CD4-positive, CD25-positive, alpha-beta regulatory T cell (primary cell): ENCODE results near the gene SP7. TPM values are rescaled to one million over a fixed set of nuclear protein-coding genes. Genes with fewer than 3 reads are reported as not detected.

ENCODE experiments used
- ATAC-seq, 2 donors: fragments of 150-1000 bp; cut with Tn5 transposase; one replicate each; pipeline ENCODE4 v1.10.0; 2021; ENCODE audit warnings: low read depth in 2 of 2, moderate number of reproducible peaks in 2 of 2, moderate library complexity in 1 of 2
- DNase-seq, 3 donors: peaks; one replicate each; pipeline versions ENCODE4 v3.0.0 to v3.0.0-alpha.2; 2012 to 2022; ENCODE audit warnings: mixed read lengths in 1 of 3
- H3K27ac ChIP-seq: one replicate; pipeline ENCODE4 v1.7.0; 2013; ENCODE audit warnings: mild to moderate bottlenecking, low read length; ENCODE audit not compliant: insufficient read depth, poor library complexity, severe bottlenecking
- H3K27me3 ChIP-seq: one replicate; pipeline ENCODE4 v1.7.0; 2013; ENCODE audit warnings: low read length; ENCODE audit not compliant: control insufficient read depth, insufficient read depth
- H3K36me3 ChIP-seq: one replicate; pipeline ENCODE4 v1.7.0; 2013; ENCODE audit warnings: mild to moderate bottlenecking, low read length, moderate library complexity; ENCODE audit not compliant: control insufficient read depth, insufficient read depth
- H3K4me1 ChIP-seq: 2 replicates; pipeline ENCODE4 v1.7.0; 2013; ENCODE audit warnings: mild to moderate bottlenecking, low read length; ENCODE audit not compliant: insufficient read depth, control insufficient read depth, poor library complexity, severe bottlenecking
- H3K4me3 ChIP-seq: one replicate; pipeline ENCODE4 v1.7.0; 2013; ENCODE audit warnings: low read depth, mild to moderate bottlenecking, low read length, moderate library complexity
- H3K9me3 ChIP-seq, 2 experiments: 1 replicate in 1 of 2; 2 replicates in 1 of 2; pipeline ENCODE4 v1.7.0; 2013; ENCODE audit warnings: low read length in 2 of 2, mild to moderate bottlenecking in 1 of 2, moderate library complexity in 1 of 2; ENCODE audit not compliant: control insufficient read depth in 2 of 2
- H3K27ac Mint-ChIP-seq, 3 donors: one replicate each; pipeline ENCODE4 v1.8.0; 2020 to 2022; ENCODE audit warnings: mild to moderate bottlenecking in 3 of 3, mixed read lengths in 3 of 3, moderate library complexity in 2 of 3
- H3K27me3 Mint-ChIP-seq: one replicate; pipeline ENCODE4 v1.8.0; 2022; ENCODE audit warnings: mild to moderate bottlenecking, mixed read lengths
- H3K36me3 Mint-ChIP-seq: one replicate; pipeline ENCODE4 v1.8.0; 2020; ENCODE audit warnings: mixed read lengths
- H3K4me1 Mint-ChIP-seq, 4 donors: one replicate each; pipeline ENCODE4 v1.8.0; 2020 to 2022; ENCODE audit warnings: mixed read lengths in 4 of 4, mild to moderate bottlenecking in 1 of 4
- H3K4me3 Mint-ChIP-seq, 4 donors: one replicate each; pipeline ENCODE4 v1.8.0; 2020 to 2022; ENCODE audit warnings: mild to moderate bottlenecking in 4 of 4, mixed read lengths in 4 of 4, moderate library complexity in 3 of 4
- H3K9me3 Mint-ChIP-seq, 7 donors: one replicate each; pipeline ENCODE4 v1.8.0; 2020 to 2022; ENCODE audit warnings: mixed read lengths in 7 of 7, mild to moderate bottlenecking in 3 of 7, moderate library complexity in 2 of 7
- polyA plus RNA-seq, 4 donors: library from polyadenylated mRNA; unstranded; fragments of 300-500 nt; fragmentation: Illumina TruSeq; gene quantifications; one replicate each; pipeline ENCODE4 v1.2.3, GENCODE V29; 2021
- total RNA-seq: library from RNA; stranded (reverse); gene quantifications from one replicate; pipeline ENCODE4 v1.2.3, GENCODE V29; 2022

The SP7 gene
- total and polyA plus RNA-seq, 5 donors from 2014 or later = 0.07 TPM; not detected in 4

GRCh38 chr12:53326460-53327185, 9.5 kb downstream of the SP7 start:
- Histone ChIP-seq H3K27me3 (no peaks in the 10 kb centered on the region), H3K4me3 (no peak overlapping the region), H3K36me3 (no peaks in the 10 kb centered on the region), H3K27ac (no peak overlapping the region), H3K9me3 (no peaks in the 10 kb centered on the region), H3K4me1 (peaks cover 35% of the 10 kb centered on the region)
- Mint-ChIP-seq H3K27ac (peak overlapping the region in 1 of 3 donors; percentile 96), H3K9me3 (peaks cover 0 to 2% (median 0%) of the 10 kb centered on the region in 7 donors), H3K27me3 (peaks cover 7% of the 10 kb centered on the region), H3K36me3 (no peaks in the 10 kb centered on the region), H3K4me1 (peaks cover 3 to 29% (median 19%) of the 10 kb centered on the region in 4 donors), H3K4me3 (peak overlapping the region; percentile 79 to 83 (median 82))
- no peak for ATAC-seq
- DNase-seq = no peak

- H3K27ac Mint-ChIP-seq = no peak overlapping the region
- H3K4me3 ChIP-seq = no peak overlapping the region
- ATAC-seq = no peak
- H3K27me3 ChIP-seq = no peaks in the 10 kb centered on the region
- H3K27me3 Mint-ChIP-seq = peaks cover 7% of the 10 kb centered on the region
- H3K4me3 Mint-ChIP-seq = peak overlapping the region; percentile 83 to 96 (median 88)
- peaks cover 42% of the 10 kb centered on the region for H3K4me1 ChIP-seq
- DNase-seq = peak in 2 of 3 donors; percentile 12 to 37
- H3K36me3 Mint-ChIP-seq = no peaks in the 10 kb centered on the region
- peaks cover 8 to 40% (median 29%) of the 10 kb centered on the region in 4 donors for H3K4me1 Mint-ChIP-seq
- H3K9me3 Mint-ChIP-seq = peaks cover 0 to 2% (median 0%) of the 10 kb centered on the region in 7 donors
- no peaks in the 10 kb centered on the region for H3K9me3 ChIP-seq
- peak overlapping the region; percentile 85 for H3K27ac ChIP-seq
- H3K36me3 ChIP-seq = no peaks in the 10 kb centered on the region
These were observed 10.6 kb downstream of the SP7 start for GRCh38 chr12:53325511-53326061.

GRCh38 chr12:53324779-53325510, 11.2 kb downstream of the SP7 start:
- H3K4me1 Mint-ChIP-seq = peaks cover 8 to 46% (median 35%) of the 10 kb centered on the region in 4 donors
- Histone ChIP-seq H3K4me3 (peak overlapping the region; percentile 77), H3K4me1 (peaks cover 47% of the 10 kb centered on the region), H3K36me3 (no peaks in the 10 kb centered on the region), H3K27me3 (no peaks in the 10 kb centered on the region), H3K9me3 (no peaks in the 10 kb centered on the region), H3K27ac (peak overlapping the region; percentile 85)
- peak; percentile 59 to 60 for ATAC-seq
- peaks cover 7% of the 10 kb centered on the region for H3K27me3 Mint-ChIP-seq
- H3K27ac Mint-ChIP-seq = peak overlapping the region; percentile 94 to 98 (median 97)
- H3K4me3 Mint-ChIP-seq = peak overlapping the region; percentile 92 to 99 (median 96)
- DNase-seq = peak; percentile 79 to 93 (median 80)
- peaks cover 0 to 2% (median 0%) of the 10 kb centered on the region in 7 donors for H3K9me3 Mint-ChIP-seq
- H3K36me3 Mint-ChIP-seq = no peaks in the 10 kb centered on the region

GRCh38 chr12:53324113-53324778, 11.9 kb downstream of the SP7 start:
- ATAC-seq (peak; percentile 31 to 35), DNase-seq (peak; percentile 27 to 87 (median 69))
- H3K36me3 Mint-ChIP-seq = no peaks in the 10 kb centered on the region
- no peaks in the 10 kb centered on the region for H3K36me3 ChIP-seq
- peaks cover 7% of the 10 kb centered on the region for H3K27me3 Mint-ChIP-seq
- peak overlapping the region; percentile 77 for H3K4me3 ChIP-seq
- no peaks in the 10 kb centered on the region for H3K27me3 ChIP-seq
- H3K9me3 Mint-ChIP-seq = no peaks in the 10 kb centered on the region
- H3K27ac ChIP-seq = peak overlapping the region; percentile 85
- H3K4me1 Mint-ChIP-seq = peaks cover 8 to 47% (median 37%) of the 10 kb centered on the region in 4 donors
- H3K9me3 ChIP-seq = no peaks in the 10 kb centered on the region
- H3K4me1 ChIP-seq = peaks cover 47% of the 10 kb centered on the region
- H3K27ac Mint-ChIP-seq = peak overlapping the region; percentile 94 to 98 (median 97)
- peak overlapping the region; percentile 92 to 99 (median 96) for H3K4me3 Mint-ChIP-seq

GRCh38 chr12:53320352-53321195, 15.6 kb downstream of the SP7 start:
- Histone ChIP-seq H3K4me1 (peaks cover 40% of the 10 kb centered on the region), H3K9me3 (no peaks in the 10 kb centered on the region), H3K36me3 (peaks cover 15% of the 10 kb centered on the region), H3K27ac (peak overlapping the region; percentile 91), H3K4me3 (peak overlapping the region; percentile 85), H3K27me3 (no peaks in the 10 kb centered on the region)
- Mint-ChIP-seq H3K4me1 (peaks cover 8 to 51% (median 37%) of the 10 kb centered on the region in 4 donors), H3K9me3 (no peaks in the 10 kb centered on the region), H3K4me3 (peak overlapping the region; percentile 96 to 99 (median 98)), H3K36me3 (peaks cover 9% of the 10 kb centered on the region), H3K27me3 (peaks cover 7% of the 10 kb centered on the region), H3K27ac (peak overlapping the region; percentile 95 to 99 (median 98))
- ATAC-seq (no peak), DNase-seq (no peak)

- Mint-ChIP-seq H3K4me3 (no peak overlapping the region), H3K27ac (no peak overlapping the region), H3K9me3 (no peaks in the 10 kb centered on the region), H3K27me3 (no peaks in the 10 kb centered on the region), H3K4me1 (peaks cover 0 to 9% (median 6%) of the 10 kb centered on the region in 4 donors), H3K36me3 (peaks cover 29% of the 10 kb centered on the region)
- Histone ChIP-seq H3K9me3 (no peaks in the 10 kb centered on the region), H3K27ac (no peak overlapping the region), H3K27me3 (no peaks in the 10 kb centered on the region), H3K36me3 (peaks cover 47% of the 10 kb centered on the region), H3K4me1 (no peaks in the 10 kb centered on the region), H3K4me3 (no peak overlapping the region)
- ATAC-seq (no peak), DNase-seq (no peak)
These were observed 22.2 kb downstream of the SP7 start for GRCh38 chr12:53313996-53314395.
